Liver (tissue), 9 donors: ENCODE measurements around the gene ZNF607. TPM values are rescaled to one million over a fixed set of nuclear protein-coding genes. Genes with fewer than 3 reads are reported as not detected.

Experiments used
- DNase-seq: peaks from one replicate; pipeline ENCODE4 v3.0.0-alpha.2; 2017; ENCODE audit warnings: low spot score
- H3K27ac ChIP-seq, 2 donors: one replicate each; pipeline ENCODE4 v1.7.0; 2013; ENCODE audit warnings: inconsistent platforms in 2 of 2, low read length in 2 of 2, control low read depth in 1 of 2, low read depth in 1 of 2, mild to moderate bottlenecking in 1 of 2
- H3K27me3 ChIP-seq, 4 donors: one replicate each; pipeline versions ENCODE4 v1.6.1 to v1.7.0; 2013; ENCODE audit warnings: low read length in 3 of 4, inconsistent platforms in 1 of 4, mild to moderate bottlenecking in 1 of 4, moderate library complexity in 1 of 4; ENCODE audit not compliant: control insufficient read depth in 4 of 4, insufficient read depth in 4 of 4
- H3K36me3 ChIP-seq, 4 donors: one replicate each; pipeline versions ENCODE4 v1.6.1 to v1.7.0; 2013; ENCODE audit warnings: low read length in 3 of 4, mild to moderate bottlenecking in 3 of 4, low read depth in 1 of 4, moderate library complexity in 1 of 4; ENCODE audit not compliant: control insufficient read depth in 4 of 4, insufficient read depth in 3 of 4
- H3K4me1 ChIP-seq, 4 donors: one replicate each; pipeline versions ENCODE4 v1.6.1 to v1.7.0; 2013; ENCODE audit warnings: low read length in 3 of 4, mild to moderate bottlenecking in 3 of 4, moderate library complexity in 1 of 4; ENCODE audit not compliant: control insufficient read depth in 4 of 4, insufficient read depth in 4 of 4
- H3K4me3 ChIP-seq, 3 donors: one replicate each; pipeline versions ENCODE4 v1.6.1 to v1.7.0; 2013; ENCODE audit warnings: low read length in 3 of 3, control low read depth in 1 of 3, low read depth in 1 of 3, mild to moderate bottlenecking in 1 of 3
- H3K9ac ChIP-seq, 2 donors: one replicate each; pipeline ENCODE4 v1.7.0; 2013; ENCODE audit warnings: low read length in 2 of 2, mild to moderate bottlenecking in 2 of 2, moderate library complexity in 2 of 2, control low read depth in 1 of 2, low read depth in 1 of 2
- H3K9me3 ChIP-seq, 4 donors: one replicate each; pipeline versions ENCODE4 v1.6.1 to v1.7.0; 2013; ENCODE audit warnings: low read length in 3 of 4; ENCODE audit not compliant: control insufficient read depth in 4 of 4
- ATF3 ChIP-seq: IDR thresholded peaks from 2 replicates; pipeline ENCODE4 v1.6.1; 2016; ENCODE audit warnings: antibody characterized with exemption
- CTCF ChIP-seq: fragments of 150-350 bp; IDR thresholded peaks from 2 replicates; pipeline ENCODE4 v1.5.1; 2017; ENCODE audit warnings: improper control_type of control experiment, low read depth, low read length; ENCODE audit not compliant: missing input control
- EGR1 ChIP-seq, 2 donors: IDR thresholded peaks; 2 replicates each; pipeline ENCODE4 v1.6.1; 2016 to 2018; ENCODE audit warnings: antibody characterized with exemption in 2 of 2, low read depth in 2 of 2
- FOXA1 ChIP-seq: IDR thresholded peaks from 2 replicates; pipeline ENCODE4 v1.6.1; 2016; ENCODE audit warnings: antibody characterized with exemption
- FOXA2 ChIP-seq: IDR thresholded peaks from 2 replicates; pipeline ENCODE4 v1.6.1; 2016; ENCODE audit warnings: antibody characterized with exemption
- GABPA ChIP-seq, 2 donors: IDR thresholded peaks in 1 of 2; conservative IDR thresholded peaks in 1 of 2; 2 replicates each; pipeline ENCODE4 v1.6.1; 2016; ENCODE audit warnings: antibody characterized with exemption in 2 of 2, mild to moderate bottlenecking in 1 of 2, moderate library complexity in 1 of 2
- HNF4A ChIP-seq, 2 donors: conservative IDR thresholded peaks; 2 replicates each; pipeline ENCODE4 v1.6.1; 2016; ENCODE audit warnings: antibody characterized with exemption in 2 of 2, mild to moderate bottlenecking in 2 of 2
- HNF4G ChIP-seq: IDR thresholded peaks from 2 replicates; pipeline ENCODE4 v1.6.1; 2016; ENCODE audit warnings: antibody characterized with exemption
- MAX ChIP-seq: IDR thresholded peaks from 2 replicates; pipeline ENCODE4 v1.6.1; 2016; ENCODE audit warnings: antibody characterized with exemption
- NR2F2 ChIP-seq: IDR thresholded peaks from 2 replicates; pipeline ENCODE4 v1.6.1; 2016; ENCODE audit warnings: antibody characterized with exemption
- RAD21 ChIP-seq, 2 donors: IDR thresholded peaks; 2 replicates each; pipeline ENCODE4 v1.6.1; 2016; ENCODE audit warnings: antibody characterized with exemption in 2 of 2, mild to moderate bottlenecking in 2 of 2
- REST ChIP-seq: IDR thresholded peaks from 2 replicates; pipeline ENCODE4 v1.6.1; 2016; ENCODE audit warnings: antibody characterized with exemption, mild to moderate bottlenecking
- RXRA ChIP-seq, 2 donors: IDR thresholded peaks; 2 replicates each; pipeline ENCODE4 v1.6.1; 2017 to 2018; ENCODE audit warnings: antibody characterized with exemption in 2 of 2, mild to moderate bottlenecking in 1 of 2
- SP1 ChIP-seq: IDR thresholded peaks from 2 replicates; pipeline ENCODE4 v1.6.1; 2018; ENCODE audit warnings: antibody characterized with exemption, mild to moderate bottlenecking
- TAF1 ChIP-seq: conservative IDR thresholded peaks from 2 replicates; pipeline ENCODE4 v1.6.1; 2016; ENCODE audit warnings: antibody characterized with exemption, mild to moderate bottlenecking
- YY1 ChIP-seq: IDR thresholded peaks from 2 replicates; pipeline ENCODE4 v1.6.1; 2016; ENCODE audit warnings: antibody characterized with exemption, mild to moderate bottlenecking
- ZBTB33 ChIP-seq: IDR thresholded peaks from 2 replicates; pipeline ENCODE4 v1.6.1; 2016; ENCODE audit warnings: antibody characterized with exemption
- WGBS: extraction: QIAGEN DNeasy Blood & Tissue Kit; methylation state at CpG from one replicate; pipeline ENCODE4 v1.1.7; 2013; 5-methylcytosine and 5-hydroxymethylcytosine counted together
- polyA plus RNA-seq, 2 donors: library from polyadenylated mRNA; stranded (reverse) in 1 of 2; unstranded in 1 of 2; fragments of 200-250 nt in 1 of 2; fragments of >200 nt in 1 of 2; fragmentation: Nextera tagmentation in 1 of 2; extraction: Ambion mirVana in 1 of 2; gene quantifications; one replicate each; pipeline versions ENCODE4 v1.2.1 to v1.2.3, GENCODE V29; 2013 to 2015
- total RNA-seq, 2 donors: library from RNA; depleted of rRNA; stranded (reverse); fragments of >200 nt; gene quantifications; one replicate each; pipeline ENCODE4 v1.2.3, GENCODE V29; 2014
- donor health status: healthy.
- donor health status: healthy.
- donor health status: healthy.
- donor health status: healthy.
- donor health status: healthy.

ZNF607 gene
- total and polyA plus RNA-seq, 4 donors = 0.22 to 2.6 (median 0.56) TPM

GRCh38 chr19:37692956-37693620 lies 26.5 kb downstream of the ZNF607 start:
- H3K9ac ChIP-seq = no peak overlapping the region
- H3K36me3 ChIP-seq = peaks cover 0 to 3% (median 0%) of the 10 kb centered on the region in 4 donors
- WGBS = 75% methylated on average over 11 of the region's 11 CpGs
- peaks cover 10 to 43% (median 20%) of the 10 kb centered on the region in 4 donors for H3K9me3 ChIP-seq
- H3K27me3 ChIP-seq = no peaks in the 10 kb centered on the region
- no peak for TF ChIP-seq FOXA2
- no peak for TF ChIP-seq ATF3
- no peak for TF ChIP-seq HNF4A (conservative IDR thresholded peaks at IDR 0.05)
- no peak for TF ChIP-seq EGR1 (IDR thresholded peaks at IDR 0.05; ENCODE audit: low read depth in 2 of 2)
- no peak for TF ChIP-seq NR2F2
- TF ChIP-seq MAX = no peak
- no peak for TF ChIP-seq HNF4G
- TF ChIP-seq SP1 = no peak
- TF ChIP-seq RAD21 (IDR thresholded peaks at IDR 0.05) = no peak
- H3K4me3 ChIP-seq = peak overlapping the region in 1 of 3 donors; percentile 42
- H3K4me1 ChIP-seq = peaks cover 0 to 1% (median 0%) of the 10 kb centered on the region in 4 donors
- no peak for DNase-seq
- no peak overlapping the region for H3K27ac ChIP-seq

- Histone ChIP-seq H3K4me1 (peaks cover 0 to 1% (median 0%) of the 10 kb centered on the region in 4 donors), H3K9me3 (peaks cover 12 to 32% (median 17%) of the 10 kb centered on the region in 4 donors), H3K27me3 (no peaks in the 10 kb centered on the region), H3K9ac (peak overlapping the region in 1 of 2 donors; percentile 58), H3K27ac (peak overlapping the region in 1 of 2 donors; percentile 49), H3K36me3 (no peaks in the 10 kb centered on the region), H3K4me3 (peak overlapping the region; percentile 18 to 61 (median 42))
- TF ChIP-seq RAD21 (IDR thresholded peaks at IDR 0.05) = peak; percentile 11 to 34
- peak; percentile 17 for TF ChIP-seq SP1
- peak in 1 of 2 donors; percentile 12 for TF ChIP-seq RXRA (IDR thresholded peaks at IDR 0.05)
- TF ChIP-seq EGR1 (IDR thresholded peaks at IDR 0.05; ENCODE audit: low read depth in 2 of 2) = no peak
- peak; percentile 35 for TF ChIP-seq YY1
- TF ChIP-seq CTCF = no peak
- peak; percentile 76 for DNase-seq
- 3% methylated on average over 48 of the region's 48 CpGs for WGBS
Observed at GRCh38 chr19:37691881-37692504, 27.6 kb downstream of the ZNF607 start.

GRCh38 chr19:37683520-37683919 lies 36.0 kb downstream of the ZNF607 start:
- no peaks in the 10 kb centered on the region for H3K27me3 ChIP-seq
- no peaks in the 10 kb centered on the region for H3K4me1 ChIP-seq
- H3K4me3 ChIP-seq = no peak overlapping the region
- DNase-seq = no peak
- no peaks in the 10 kb centered on the region for H3K36me3 ChIP-seq
- H3K9me3 ChIP-seq = peaks cover 8 to 29% (median 12%) of the 10 kb centered on the region in 4 donors
- 84% methylated on average over 3 of the region's 3 CpGs for WGBS
- H3K27ac ChIP-seq = no peak overlapping the region
- no peak overlapping the region for H3K9ac ChIP-seq
- TF ChIP-seq FOXA2 (no peak), HNF4G (no peak), NR2F2 (no peak), SP1 (no peak), RXRA (IDR thresholded peaks at IDR 0.05) (no peak), TAF1 (no peak), ATF3 (no peak), ZBTB33 (no peak), HNF4A (conservative IDR thresholded peaks at IDR 0.05) (no peak), REST (no peak), FOXA1 (no peak), RAD21 (IDR thresholded peaks at IDR 0.05) (no peak), GABPA (IDR thresholded peaks at IDR 0.05 in 1 of 2, conservative IDR thresholded peaks at IDR 0.05 in 1 of 2) (no peak), MAX (no peak), YY1 (no peak)
